HepG2 (cell line): Measurements from ENCODE around the gene ZNF512B. TPM values are rescaled to one million over a fixed set of nuclear protein-coding genes. Genes with fewer than 3 reads are reported as not detected.

Experiments used
- DPF2 ChIP-seq: sonication (generic); formaldehyde crosslinking; IDR thresholded peaks from 2 replicates; pipeline ENCODE4 v1.4.0; 2020; ENCODE audit warnings: mild to moderate bottlenecking, low read depth, missing genetic modification reagents, borderline replicate concordance
- FOSL1 ChIP-seq: sonication (generic); formaldehyde crosslinking; IDR thresholded peaks from 2 replicates; pipeline ENCODE4 v1.9.0; 2021; ENCODE audit warnings: missing genetic modification reagents, borderline replicate concordance
- HBP1 ChIP-seq: IDR thresholded peaks from 2 replicates; pipeline ENCODE4 v1.6.1; 2016; ENCODE audit warnings: low read depth, control low read depth
- NFKBIZ ChIP-seq: IDR thresholded peaks from 2 replicates; pipeline ENCODE4 v1.6.1; 2018; ENCODE audit warnings: missing genetic modification reagents, missing compliant biosample characterization
- NR1H2 ChIP-seq: sonication (generic); formaldehyde crosslinking; IDR thresholded peaks from 2 replicates; pipeline ENCODE4 v1.8.1; 2022; ENCODE audit warnings: low read depth, missing genetic modification reagents, borderline replicate concordance
- RARA ChIP-seq: IDR thresholded peaks from 2 replicates; pipeline ENCODE4 v1.6.1; 2016; ENCODE audit warnings: missing genetic modification reagents, missing compliant biosample characterization
- RFX3 ChIP-seq: IDR thresholded peaks from 2 replicates; pipeline ENCODE4 v1.6.1; 2016; ENCODE audit warnings: missing biosample characterization, missing genetic modification reagents
- SIN3A ChIP-seq: IDR thresholded peaks from 2 replicates; pipeline ENCODE4 v1.6.1; 2011; ENCODE audit warnings: low read depth, mild to moderate bottlenecking, control low read depth, low read length, borderline replicate concordance
- TBX3 ChIP-seq: fragments of 450-650 bp; IDR thresholded peaks from 2 replicates; pipeline ENCODE4 v1.6.1; 2017; ENCODE audit warnings: antibody characterized with exemption, mild to moderate bottlenecking, inconsistent platforms, borderline replicate concordance
- TFDP2 ChIP-seq: sonication (generic); formaldehyde crosslinking; IDR thresholded peaks from 2 replicates; pipeline ENCODE4 v1.4.0; 2020; ENCODE audit warnings: missing genetic modification reagents
- TRIM24 ChIP-seq: sonication (generic); formaldehyde crosslinking; IDR thresholded peaks from 2 replicates; pipeline ENCODE4 v1.8.0; 2022; ENCODE audit warnings: mild to moderate bottlenecking, missing genetic modification reagents
- ZBTB21 ChIP-seq: sonication (generic); formaldehyde crosslinking; IDR thresholded peaks from 2 replicates; pipeline ENCODE4 v1.4.0; 2020; ENCODE audit warnings: missing genetic modification reagents
- ZBTB39 ChIP-seq: sonication (generic); formaldehyde crosslinking; IDR thresholded peaks from 2 replicates; pipeline ENCODE4 v1.5.0; 2020; ENCODE audit warnings: missing genetic modification reagents
- ZNF207 ChIP-seq: fragments of 450-650 bp; IDR thresholded peaks from 2 replicates; pipeline ENCODE4 v1.6.1; 2016; ENCODE audit warnings: antibody characterized with exemption, borderline replicate concordance
- ZNF276 ChIP-seq: sonication (generic); formaldehyde crosslinking; IDR thresholded peaks from 2 replicates; pipeline ENCODE4 v1.4.0; 2020; ENCODE audit warnings: mild to moderate bottlenecking, low read depth, missing genetic modification reagents
- ZNF329 ChIP-seq: sonication (generic); formaldehyde crosslinking; IDR thresholded peaks from 2 replicates; pipeline ENCODE4 v1.9.0; 2021; ENCODE audit warnings: low read depth, mild to moderate bottlenecking, missing genetic modification reagents
- ZNF430 ChIP-seq: sonication (generic); formaldehyde crosslinking; IDR thresholded peaks from 2 replicates; pipeline ENCODE4 v1.9.0; 2021; ENCODE audit warnings: mild to moderate bottlenecking, missing genetic modification reagents
- ZNF432 ChIP-seq: sonication (generic); formaldehyde crosslinking; IDR thresholded peaks from 2 replicates; pipeline ENCODE4 v1.5.0; 2020; ENCODE audit warnings: missing genetic modification reagents, mild to moderate bottlenecking, borderline replicate concordance
- ZNF563 ChIP-seq: sonication (generic); formaldehyde crosslinking; IDR thresholded peaks from 2 replicates; pipeline ENCODE4 v1.8.0; 2022; ENCODE audit warnings: mild to moderate bottlenecking, moderate library complexity, missing genetic modification reagents
- ZNF564 ChIP-seq: sonication (generic); formaldehyde crosslinking; IDR thresholded peaks from 2 replicates; pipeline ENCODE4 v1.8.1; 2023; ENCODE audit warnings: mild to moderate bottlenecking, missing genetic modification reagents
- ZNF577 ChIP-seq: sonication (generic); formaldehyde crosslinking; IDR thresholded peaks from 2 replicates; pipeline ENCODE4 v1.4.0; 2020; ENCODE audit warnings: mild to moderate bottlenecking, low read depth, missing genetic modification reagents, borderline replicate concordance
- ZNF703 ChIP-seq: sonication (generic); formaldehyde crosslinking; IDR thresholded peaks from 2 replicates; pipeline ENCODE4 v1.5.1; 2020; ENCODE audit warnings: missing genetic modification reagents, mild to moderate bottlenecking, moderate library complexity, borderline replicate concordance
- ZNF776 ChIP-seq: sonication (generic); formaldehyde crosslinking; IDR thresholded peaks from 2 replicates; pipeline ENCODE4 v1.4.0; 2020; ENCODE audit warnings: mild to moderate bottlenecking, missing genetic modification reagents
- polyA plus RNA-seq, 8 experiments: library from polyadenylated mRNA; depleted of rRNA in 3 of 8; stranded (reverse) in 7 of 8; unstranded in 1 of 8; fragments of >200 nt; fragmentation: Illumina TruSeq in 4 of 8; extraction: Trizol in 4 of 8; gene quantifications; 2 replicates each; pipeline versions ENCODE4 v1.2.1 to v1.2.3, GENCODE V29; 2011 to 2016; ENCODE audit warnings: low read depth in 4 of 8, missing spikeins in 1 of 8, mixed read lengths in 1 of 8; ENCODE audit not compliant: insufficient read depth in 1 of 8
- total RNA-seq, 5 experiments: library from RNA; depleted of rRNA; stranded (reverse); fragments of >200 nt; fragmentation: Illumina TruSeq; extraction: Trizol; gene quantifications; 2 replicates each; pipeline ENCODE4 v1.2.3, GENCODE V29; 2016; ENCODE audit warnings: low read depth in 1 of 5

Gene ZNF512B
- total and polyA plus RNA-seq, 2 of the 13 experiments (the other 11 are each of a cell fraction or from before 2014, with no cell fraction given): 11.5 to 30.6 TPM

- TF ChIP-seq HBP1 (CRISPR knock-in tag) (peak; percentile 93), TRIM24 (CRISPR knock-in tag) (no peak), ZBTB21 (CRISPR knock-in tag) (peak; percentile 93), DPF2 (no peak), ZNF563 (CRISPR knock-in tag) (peak; percentile 98), ZNF276 (CRISPR knock-in tag) (peak; percentile 46; the same call in 1 of the 2 replicates), ZNF703 (CRISPR knock-in tag) (no peak), ZNF432 (CRISPR knock-in tag) (no peak), ZNF577 (CRISPR knock-in tag) (0 out of 2 replicates have a peak, but pooled peaks have one; percentile 9), RARA (CRISPR knock-in tag) (peak; percentile 67; the same call in 1 of the 2 replicates), ZNF207 (no peak), TBX3 (peak; percentile 71), NR1H2 (CRISPR knock-in tag) (peak; percentile 75; the same call in 1 of the 2 replicates), FOSL1 (CRISPR knock-in tag) (no peak), ZNF564 (CRISPR knock-in tag) (0 out of 2 replicates have a peak, but pooled peaks have one; percentile 82), ZNF329 (CRISPR knock-in tag) (peak; percentile 81), ZBTB39 (CRISPR knock-in tag) (no peak; the same call in 1 of the 2 replicates), RFX3 (peak; percentile 21; the same call in 1 of the 2 replicates), TFDP2 (peak; percentile 91), NFKBIZ (peak; percentile 78; the same call in 1 of the 2 replicates), ZNF430 (CRISPR knock-in tag) (0 out of 2 replicates have a peak, but pooled peaks have one; percentile 49), SIN3A (peak; percentile 94), ZNF776 (CRISPR knock-in tag) (peak; percentile 92)
Measured at GRCh38 chr20:63980806-63981728, 11.3 kb upstream of the ZNF512B start, which contains the start of gene PRPF6 (continued).
